MV-4-11 (cell line): Measurements from ENCODE around the gene STIM1.
"Not testable (repeated sequence)": the region's sequence is repeated elsewhere in the genome, so short reads cannot be mapped to it uniquely, and the experiment has no call there.

Experiments
- DNase-seq: peaks from one replicate; lab custom pipeline; 2025; lab: John Stamatoyannopoulos, UW

STIM1 gene

DNA sequence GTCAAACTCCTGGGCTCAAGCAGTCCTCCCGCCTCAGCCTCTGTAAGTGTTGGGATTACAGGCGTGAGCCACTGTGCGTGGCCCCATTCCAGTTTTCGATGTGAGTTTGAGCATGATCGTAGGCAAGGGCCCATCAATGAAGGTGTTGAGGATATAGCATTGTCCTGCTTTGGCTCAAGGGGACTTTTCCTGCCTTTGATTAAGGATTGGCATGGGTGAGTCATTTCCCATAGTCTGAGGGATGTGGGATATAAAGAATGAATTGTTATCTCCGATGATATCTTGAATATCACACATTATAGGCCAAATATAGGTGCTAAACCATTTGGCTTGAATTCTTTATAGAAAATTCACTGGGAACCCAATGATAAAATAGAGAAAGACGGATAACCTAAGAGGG lies 30.4 kb downstream of the STIM1 start:
- DNase-seq, result no peak

DNA sequence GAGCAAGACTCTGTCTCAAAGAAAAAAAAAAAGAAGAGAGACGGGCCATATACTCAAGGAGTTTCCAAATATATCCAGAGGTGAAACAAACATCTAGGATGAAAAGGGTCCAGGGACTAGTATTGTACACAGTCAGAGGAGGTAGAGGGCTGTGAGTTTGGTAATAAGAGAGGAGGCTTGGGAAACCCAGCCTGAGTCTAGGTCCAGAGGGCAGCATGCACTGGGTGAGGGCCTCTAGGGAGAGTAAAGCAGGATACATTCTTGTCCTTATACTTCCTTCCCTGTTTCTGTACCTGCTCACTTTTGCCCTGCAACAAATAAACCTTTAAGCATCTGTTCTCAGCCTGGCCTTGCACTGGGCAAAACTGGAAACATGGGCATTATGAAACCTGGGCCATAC lies 31.5 kb downstream of the STIM1 start:
- DNase-seq, result no peak

DNA sequence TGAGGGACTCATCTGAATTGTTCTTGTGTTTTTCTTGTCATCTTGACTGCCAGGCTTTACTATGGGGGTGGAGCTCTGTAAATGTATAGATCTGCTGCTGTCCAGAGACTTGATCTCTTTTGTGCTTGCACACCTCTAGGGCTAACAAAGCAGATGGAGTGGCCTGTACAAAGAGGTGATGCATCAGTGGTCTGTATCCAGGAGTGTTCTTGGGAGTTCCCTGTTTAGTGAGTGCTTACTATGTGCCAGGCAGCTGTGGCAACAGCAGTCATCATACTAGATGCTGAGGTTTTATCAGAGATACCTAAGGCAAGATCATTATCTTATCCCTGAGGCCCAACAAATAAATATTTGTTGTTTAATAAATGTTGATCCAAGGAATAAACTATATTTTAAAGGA lies 33.4 kb downstream of the STIM1 start:
- DNase-seq, result no peak

- DNase-seq, result no peak
Measured at GRCh38 chr11:3890014-3890413, 34.5 kb downstream of the STIM1 start.

DNA sequence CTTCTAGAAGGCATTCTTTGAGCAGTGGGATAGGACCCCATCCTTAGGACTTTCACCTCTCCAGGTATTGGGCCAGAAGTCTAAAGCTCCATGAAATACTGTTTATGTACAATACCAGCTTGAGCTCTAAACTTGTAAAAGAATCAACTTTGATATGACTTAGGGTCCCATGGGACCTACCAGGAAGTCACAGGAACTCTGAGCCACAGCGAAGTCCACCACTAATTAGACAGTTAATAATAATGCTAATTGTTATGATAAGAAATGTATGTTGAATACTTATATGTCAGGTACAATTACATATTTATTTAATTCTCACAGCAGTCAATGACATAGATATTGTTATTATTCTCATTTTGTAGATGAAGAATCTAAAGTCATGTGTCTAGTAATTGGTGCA lies 35.3 kb downstream of the STIM1 start:
- DNase-seq, result no peak

DNA sequence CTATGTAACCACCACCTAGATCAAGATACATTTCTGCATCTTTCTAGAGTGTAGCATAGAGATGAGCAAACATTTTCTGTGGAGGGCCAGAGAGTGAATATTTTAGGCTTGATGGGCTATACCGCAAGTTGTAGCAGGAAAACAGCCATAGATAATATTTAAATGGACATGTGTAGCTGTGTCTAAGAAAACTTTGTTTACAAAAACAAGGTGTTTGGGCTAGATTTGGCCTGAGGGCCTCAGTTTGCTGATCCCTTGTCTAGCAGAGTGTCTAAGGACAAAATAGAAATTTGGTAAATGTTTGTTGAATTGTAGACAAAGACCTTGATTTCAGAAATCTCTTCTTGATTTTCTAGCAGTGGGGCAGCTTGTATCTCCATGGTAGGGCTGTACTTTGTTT lies 36.3 kb downstream of the STIM1 start:
- DNase-seq, result no peak

- DNase-seq, result no peak
Measured at GRCh38 chr11:3892156-3892555, 36.7 kb downstream of the STIM1 start.

DNA sequence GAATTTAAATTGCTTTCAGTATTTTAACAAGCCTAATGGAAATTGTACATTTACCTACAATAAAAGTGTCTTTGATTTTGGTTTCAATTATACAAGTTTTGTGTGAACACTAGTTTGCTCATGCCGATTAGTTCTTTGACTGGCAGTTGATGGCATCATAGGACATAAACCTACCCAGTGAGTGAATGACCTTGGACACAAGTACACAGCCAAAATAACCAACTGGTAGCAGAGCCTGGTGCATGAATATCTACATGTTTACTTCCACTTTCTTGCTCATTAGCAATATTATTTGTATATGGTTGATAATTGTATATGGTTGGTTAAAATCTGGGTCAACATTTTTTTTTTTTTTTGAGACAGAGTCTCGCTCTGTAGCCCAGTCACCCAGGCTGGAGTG lies 37.8 kb downstream of the STIM1 start:
- DNase-seq, result no peak

DNA sequence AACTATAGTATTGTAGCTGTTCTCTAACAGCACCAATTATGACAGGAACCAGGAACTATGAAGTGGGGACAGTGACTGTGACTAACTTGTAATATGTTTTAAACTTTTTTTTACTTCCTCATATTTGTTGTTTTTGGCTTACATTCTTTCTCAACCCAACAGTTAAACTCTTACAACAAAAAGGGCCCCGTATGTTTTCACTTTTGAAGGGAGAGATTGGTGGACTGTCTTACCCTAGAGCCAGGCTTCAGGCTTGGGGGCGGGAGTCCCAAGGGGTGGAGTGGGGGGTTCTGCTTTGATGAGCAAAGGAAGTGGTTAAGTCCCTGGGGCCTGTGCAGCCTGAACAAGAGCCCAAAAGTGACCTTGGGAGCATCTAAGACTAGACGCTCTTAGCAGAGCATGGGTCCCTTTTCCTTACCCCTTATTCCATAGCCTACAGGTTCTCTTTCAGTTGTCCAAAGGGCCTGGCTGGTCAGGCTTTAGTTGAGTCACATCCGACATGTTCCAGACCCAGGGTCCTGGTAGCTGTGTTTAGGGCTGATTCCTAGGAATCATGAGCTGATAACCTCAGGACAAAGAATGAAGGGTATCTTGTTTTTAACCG lies 38.8 kb downstream of the STIM1 start:
- DNase-seq, result peak; percentile 93

GRCh38 chr11:3896644-3897043 lies 41.2 kb downstream of the STIM1 start:
- peak; percentile 30 for DNase-seq

DNA sequence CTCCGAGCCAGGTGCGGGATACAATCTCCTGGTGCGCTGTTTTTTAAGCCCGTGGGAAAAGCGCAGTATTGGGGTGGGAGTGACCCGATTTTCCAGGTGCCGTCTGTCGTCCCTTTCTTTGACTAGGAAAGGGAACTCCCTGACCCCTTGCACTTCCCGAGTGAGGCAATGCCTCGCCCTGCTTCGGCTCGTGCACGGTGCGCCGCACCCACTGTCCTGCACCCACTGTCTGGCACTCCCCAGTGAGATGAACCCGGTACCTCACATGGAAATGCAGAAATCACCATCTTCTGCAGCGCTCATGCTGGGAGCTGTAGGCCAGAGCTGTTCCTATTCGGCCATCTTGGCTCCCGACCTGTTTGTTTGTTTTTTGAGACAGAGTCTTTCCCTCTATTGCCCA lies 44.8 kb downstream of the STIM1 start:
- not testable (repeated sequence) for DNase-seq

- DNase-seq, result no peak
Measured at GRCh38 chr11:3901249-3902025, 46.0 kb downstream of the STIM1 start.

- DNase-seq, result no peak
Measured at GRCh38 chr11:3902441-3902840, 47.0 kb downstream of the STIM1 start.

DNA sequence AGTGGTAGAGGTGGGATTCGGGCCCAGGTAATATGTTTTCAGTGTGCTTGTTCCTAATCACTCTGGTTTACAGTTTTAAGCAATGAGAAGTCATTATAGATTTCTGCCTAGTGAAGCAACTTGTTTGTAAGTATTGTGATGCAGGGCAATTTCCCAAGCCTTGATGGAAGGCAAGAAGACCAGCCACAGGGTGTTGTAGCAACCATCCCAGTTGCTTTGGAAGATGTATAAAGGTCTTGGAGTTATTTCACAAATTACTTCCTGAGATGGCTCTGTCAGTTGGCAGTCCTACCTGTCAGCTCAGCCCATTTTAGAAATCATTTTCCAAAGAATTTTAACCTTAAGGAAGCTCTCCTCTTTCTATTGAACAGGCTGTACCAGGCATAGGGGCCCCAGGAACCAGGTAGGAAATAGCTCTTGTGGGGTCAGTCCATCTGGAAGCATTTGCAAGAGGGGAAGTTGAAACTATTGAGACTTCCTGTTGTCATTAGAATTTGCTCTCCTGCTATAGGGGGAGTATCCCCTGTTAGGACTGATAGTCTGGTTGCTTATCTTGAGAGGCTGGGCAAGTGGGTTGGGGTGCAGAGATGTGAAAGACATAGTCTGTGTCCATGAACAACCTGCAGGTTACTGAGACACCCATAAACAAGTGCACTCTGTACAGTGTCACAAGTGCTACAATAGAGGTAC lies 47.9 kb downstream of the STIM1 start:
- no peak for DNase-seq

- DNase-seq, result no peak
Measured at GRCh38 chr11:3904228-3904627, 48.8 kb downstream of the STIM1 start.

DNA sequence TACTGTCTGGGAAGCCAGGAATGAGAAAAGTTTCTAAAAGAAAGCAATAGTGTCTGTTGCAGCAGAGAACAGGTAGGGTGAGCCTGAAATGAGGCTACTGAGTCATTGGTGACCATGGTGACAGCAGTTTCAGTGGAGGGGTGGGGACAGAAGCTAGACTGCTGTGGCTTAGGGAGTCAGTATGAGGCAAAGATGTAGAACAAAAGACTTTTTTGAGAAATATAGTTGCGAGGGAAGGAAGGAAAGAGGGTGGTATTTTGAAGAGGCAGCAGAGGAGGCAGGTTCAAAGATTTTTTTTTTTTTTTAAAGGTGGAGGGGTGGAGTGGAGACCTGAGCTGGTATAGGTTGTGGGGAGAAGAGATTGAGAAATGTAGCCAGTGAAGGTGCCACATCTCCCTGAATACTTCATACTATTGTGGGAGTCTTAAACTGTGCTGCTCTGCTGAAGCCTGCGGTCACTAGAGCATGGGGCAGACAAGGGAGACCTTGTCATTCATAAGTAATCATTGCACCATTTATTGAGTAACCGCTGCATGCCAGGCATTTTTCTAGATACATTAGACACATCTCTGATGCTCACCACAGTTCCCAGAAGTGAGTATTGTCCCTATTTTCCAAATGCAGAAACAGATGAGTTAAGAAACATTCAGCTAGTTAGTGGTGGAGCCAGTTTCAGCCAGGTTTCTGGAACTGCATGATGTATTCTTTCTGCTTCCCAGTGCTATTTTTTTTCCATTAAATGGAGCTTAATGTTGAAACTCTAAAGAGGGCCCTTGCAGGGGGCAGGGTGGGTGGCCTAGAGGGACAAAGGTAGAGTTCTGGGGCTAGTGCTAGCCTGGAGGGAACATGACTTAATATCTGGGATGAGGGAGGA lies 49.9 kb downstream of the STIM1 start:
- peak; percentile 86 for DNase-seq

GRCh38 chr11:3906166-3906565 lies 50.7 kb downstream of the STIM1 start:
- DNase-seq, result no peak

- no peak for DNase-seq
Measured at GRCh38 chr11:3907590-3907989, 52.1 kb downstream of the STIM1 start.

- DNase-seq, result no peak
Measured at GRCh38 chr11:3909901-3910300, 54.4 kb downstream of the STIM1 start.

DNA sequence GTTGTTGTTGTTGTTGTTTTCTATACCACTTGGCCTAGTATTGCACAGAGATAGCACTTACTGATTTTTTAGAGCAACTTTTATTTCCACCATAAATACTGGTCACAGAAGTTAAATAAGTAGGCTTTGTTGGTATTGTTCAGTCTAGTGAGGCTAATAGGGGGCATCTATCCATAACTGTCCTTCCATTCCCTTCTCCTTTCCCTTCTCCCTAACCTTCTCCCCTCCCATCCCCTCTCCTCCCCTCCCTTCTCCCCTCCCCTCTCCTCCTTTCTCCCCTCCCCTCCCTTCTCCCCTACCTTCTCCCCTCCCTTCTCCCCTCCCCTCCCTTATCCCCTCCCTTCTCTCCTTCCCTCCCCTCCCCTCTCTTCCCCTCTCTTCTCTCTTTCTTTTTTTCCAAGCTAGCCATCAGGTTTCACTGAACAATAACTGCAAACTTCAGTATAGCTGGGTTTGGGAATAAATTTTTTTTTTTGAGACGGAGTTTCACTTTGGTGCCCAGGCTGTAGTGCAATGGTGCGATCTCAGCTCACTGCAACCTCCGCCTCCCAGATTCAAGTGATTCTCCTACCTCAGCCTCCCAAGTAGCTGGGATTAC lies 56.5 kb downstream of the STIM1 start:
- DNase-seq, result no peak

DNA sequence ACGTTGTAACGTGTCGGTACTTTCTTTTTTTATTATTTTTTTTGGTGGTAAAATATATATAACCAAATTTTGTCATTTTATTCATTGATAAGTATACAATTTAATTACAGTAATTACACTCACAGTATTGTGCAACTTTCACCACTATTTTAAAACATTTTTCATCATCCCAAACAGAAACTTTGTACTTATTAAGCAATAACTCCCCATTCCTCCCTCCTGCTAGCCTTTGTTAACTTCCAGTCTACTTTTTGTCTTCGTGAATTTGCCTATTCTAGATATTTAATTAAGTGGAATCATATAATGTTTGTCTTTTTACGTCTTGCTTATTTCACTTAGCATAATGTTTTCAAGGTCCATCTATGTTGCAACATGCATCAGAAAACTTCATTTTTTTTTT lies 58.5 kb downstream of the STIM1 start:
- peak; percentile 34 for DNase-seq

GRCh38 chr11:3914805-3915204 lies 59.3 kb downstream of the STIM1 start:
- DNase-seq, result no peak
